ENCODE data around the gene RASA3.

Gene RASA3

GRCh38 chr13:113960276-113960948 lies 172.0 kb downstream of the RASA3 start:
- H3K4me3 ChIP-seq (replicated peaks; ENCODE audit: low read depth, low read length) = no peak overlapping the region
- TF ChIP-seq CTCF (IDR thresholded peaks at IDR 0.05; ENCODE audit: low read depth, low read length, missing control alignments) = no peak
- DNase-seq (ENCODE audit: extremely low read depth, low read depth) = no peak

- TF ChIP-seq CTCF (IDR thresholded peaks at IDR 0.05; ENCODE audit: low read depth, low read length, missing control alignments) = no peak
- DNase-seq (ENCODE audit: extremely low read depth, low read depth) = no peak
Measured at GRCh38 chr13:113959198-113959597, 173.2 kb downstream of the RASA3 start.

GRCh38 chr13:113958373-113958772 lies 174.1 kb downstream of the RASA3 start:
- DNase-seq (ENCODE audit: extremely low read depth, low read depth) = no peak
- no peak for TF ChIP-seq CTCF (IDR thresholded peaks at IDR 0.05; ENCODE audit: low read depth, low read length, missing control alignments)
- H3K4me3 ChIP-seq (replicated peaks; ENCODE audit: low read depth, low read length) = no peak overlapping the region

More at GRCh38 chr13:113959198-113959597, 173.2 kb downstream of the RASA3 start:
- no peak overlapping the region for H3K4me3 ChIP-seq (replicated peaks; ENCODE audit: low read depth, low read length)

- DNase-seq (ENCODE audit: extremely low read depth, low read depth) = no peak
- no peak for TF ChIP-seq CTCF (IDR thresholded peaks at IDR 0.05; ENCODE audit: low read depth, low read length, missing control alignments)
- no peak overlapping the region for H3K4me3 ChIP-seq (replicated peaks; ENCODE audit: low read depth, low read length)
Measured at GRCh38 chr13:113956571-113956970, 175.9 kb downstream of the RASA3 start.

GRCh38 chr13:113955691-113956090 lies 176.7 kb downstream of the RASA3 start:
- TF ChIP-seq CTCF (IDR thresholded peaks at IDR 0.05; ENCODE audit: low read depth, low read length, missing control alignments) = no peak
- no peak for DNase-seq (ENCODE audit: extremely low read depth, low read depth)
- H3K4me3 ChIP-seq (replicated peaks; ENCODE audit: low read depth, low read length) = no peak overlapping the region

- H3K4me3 ChIP-seq (replicated peaks; ENCODE audit: low read depth, low read length) = no peak overlapping the region
- TF ChIP-seq CTCF (IDR thresholded peaks at IDR 0.05; ENCODE audit: low read depth, low read length, missing control alignments) = no peak
- no peak for DNase-seq (ENCODE audit: extremely low read depth, low read depth)
Measured at GRCh38 chr13:113955235-113955634, 177.2 kb downstream of the RASA3 start.
